GM19397 (cell line): ENCODE results near the gene TRAK2.
"Not testable (repeated sequence)": the region's sequence is repeated elsewhere in the genome, so short reads cannot be mapped to it uniquely, and the experiment has no call there.

Experiments used
- ATAC-seq: cut with Tn5 transposase; IDR thresholded peaks from one replicate; pipeline ENCODE4 v1.9.1; 2021; ENCODE audit warnings: mild to moderate bottlenecking, moderate library complexity; ENCODE audit not compliant: unreplicated experiment

The TRAK2 gene

GRCh38 chr2:201451292-201452057, at the start of gene TRAK2, which contains the start of gene STRADB:
TSS of gene TRAK2 (minus strand) at chr2:201451458. CDS start at chr2:201420507, 30,951 bp downstream.
TSS of gene STRADB (plus strand) at chr2:201451740. CDS start at chr2:201454841, 3,101 bp downstream.
- ATAC-seq, result peak; percentile 97

- no peak for ATAC-seq
Measured at GRCh38 chr2:201500534-201500933, 49.3 kb upstream of the TRAK2 start.

GRCh38 chr2:201496785-201497184, 45.5 kb upstream of the TRAK2 start:
- no peak for ATAC-seq

- ATAC-seq, result no peak
Measured at GRCh38 chr2:201490291-201490690, 39.0 kb upstream of the TRAK2 start.

- ATAC-seq, result no peak
Measured at GRCh38 chr2:201484805-201485204, 33.5 kb upstream of the TRAK2 start.

GRCh38 chr2:201483758-201484157, 32.5 kb upstream of the TRAK2 start:
- ATAC-seq, result not testable (repeated sequence)

- ATAC-seq, result no peak
Measured at GRCh38 chr2:201483342-201483741, 32.1 kb upstream of the TRAK2 start.

- ATAC-seq, result no peak
Measured at GRCh38 chr2:201482543-201482942, 31.3 kb upstream of the TRAK2 start.

- ATAC-seq, result no peak
Measured at GRCh38 chr2:201472411-201472810, 21.2 kb upstream of the TRAK2 start.

GRCh38 chr2:201471732-201472393, 20.6 kb upstream of the TRAK2 start:
- ATAC-seq, result no peak

- no peak for ATAC-seq
Measured at GRCh38 chr2:201470821-201471731, 19.8 kb upstream of the TRAK2 start.

- ATAC-seq, result no peak
Measured at GRCh38 chr2:201467666-201468065, 16.4 kb upstream of the TRAK2 start.

- ATAC-seq, result no peak
Measured at GRCh38 chr2:201466050-201466675, 14.9 kb upstream of the TRAK2 start.

- no peak for ATAC-seq
Measured at GRCh38 chr2:201465524-201465971, 14.3 kb upstream of the TRAK2 start.

- no peak for ATAC-seq
Measured at GRCh38 chr2:201464547-201464946, 13.3 kb upstream of the TRAK2 start.

- ATAC-seq, result no peak
Measured at GRCh38 chr2:201460532-201460931, 9.3 kb upstream of the TRAK2 start.

- no peak for ATAC-seq
Measured at GRCh38 chr2:201458381-201458780, 7.1 kb upstream of the TRAK2 start.

- ATAC-seq, result no peak
Measured at GRCh38 chr2:201452922-201453643, 1.8 kb upstream of the TRAK2 start.

GRCh38 chr2:201452058-201452921, 1.0 kb upstream of the TRAK2 start:
- no peak for ATAC-seq
